ENCODE results near the gene NECTIN2.

GRCh38 chr19:44813070-44813840 lies 32.8 kb upstream of the NECTIN2 start:
- TF ChIP-seq CTCF (conservative IDR thresholded peaks at IDR 0.05; ENCODE audit: low read depth, low read length) = no peak
- no peak for TF ChIP-seq EZH2 (IDR thresholded peaks at IDR 0.05; ENCODE audit: borderline replicate concordance, low read depth, low read length, poor library complexity, severe bottlenecking)

Data from A673 (cell line).